D341Med (cell line): ENCODE data around the gene FOXD4L6.
"Not testable (repeated sequence)": the region's sequence is repeated elsewhere in the genome, so short reads cannot be mapped to it uniquely, and the experiment has no call there.

ENCODE experiments used
- DNase-seq: peaks from one replicate; pipeline ENCODE4 v3.0.0; 2012; ENCODE audit warnings: low spot score

Gene FOXD4L6

DNA sequence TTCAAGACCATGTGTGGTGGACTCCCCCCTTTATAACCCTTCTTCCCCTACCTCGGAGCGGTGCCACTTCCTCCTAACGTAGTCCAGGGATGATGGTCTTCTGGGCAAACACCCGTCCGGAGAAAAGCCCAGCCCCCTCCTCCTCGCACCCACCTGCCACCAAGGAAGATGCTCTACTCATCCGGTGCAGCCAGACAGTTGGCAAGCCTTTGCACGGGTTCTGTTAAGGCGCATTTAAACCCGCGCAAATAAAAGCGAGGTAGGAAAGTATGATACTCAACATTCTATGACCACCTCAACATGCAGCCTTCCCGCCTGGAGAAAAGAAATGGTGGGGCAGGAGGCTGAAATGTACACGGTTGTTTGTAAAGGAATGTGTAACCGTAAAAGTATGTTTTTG is at the start of gene FOXD4L6:
FOXD4L6 (minus strand) TSS at position 101 of the 400 bp plus-strand sequence. CDS start 298 bp downstream, outside the sequence.
- DNase-seq: not testable (repeated sequence)

DNA sequence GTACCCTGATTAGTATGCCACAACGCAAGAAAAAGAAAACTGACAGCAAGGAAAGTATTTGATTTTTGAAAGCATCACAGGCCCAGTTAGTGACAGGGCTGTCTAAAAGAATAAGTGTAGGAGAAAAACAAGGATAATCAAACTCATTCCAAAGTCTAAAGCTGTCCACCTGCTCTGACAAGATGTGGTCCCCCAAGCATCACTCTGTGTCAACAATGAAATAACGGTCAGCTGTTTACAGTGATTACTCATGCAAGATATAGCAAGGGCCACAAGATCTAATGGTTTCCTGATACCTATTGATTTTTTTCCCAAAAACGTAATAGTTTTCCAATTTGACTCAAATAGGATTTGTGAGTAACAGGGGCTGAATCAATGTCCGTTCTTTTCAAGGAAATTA is 46.5 kb upstream of the FOXD4L6 start:
- not testable (repeated sequence) for DNase-seq

DNA sequence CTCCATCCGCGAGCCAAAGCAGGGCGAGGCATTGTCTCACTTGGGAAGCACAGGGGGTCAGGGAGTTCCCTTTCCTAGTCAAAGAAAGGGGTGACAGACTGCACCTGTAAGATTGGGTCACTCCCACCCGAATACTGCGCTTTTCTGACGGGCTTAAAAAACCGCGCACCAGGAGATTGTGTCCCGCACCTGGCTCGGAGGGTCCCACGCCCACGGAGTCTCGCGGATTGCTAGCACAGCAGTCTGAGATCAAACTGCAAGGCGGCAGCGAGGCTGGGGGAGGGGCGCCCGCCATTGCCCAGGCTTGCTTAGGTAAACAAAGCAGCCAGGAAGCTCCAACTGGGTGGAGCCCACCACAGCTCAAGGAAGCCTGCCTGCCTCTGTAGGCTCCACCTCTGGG is 21.6 kb upstream of the FOXD4L6 start:
- DNase-seq: not testable (repeated sequence)

DNA sequence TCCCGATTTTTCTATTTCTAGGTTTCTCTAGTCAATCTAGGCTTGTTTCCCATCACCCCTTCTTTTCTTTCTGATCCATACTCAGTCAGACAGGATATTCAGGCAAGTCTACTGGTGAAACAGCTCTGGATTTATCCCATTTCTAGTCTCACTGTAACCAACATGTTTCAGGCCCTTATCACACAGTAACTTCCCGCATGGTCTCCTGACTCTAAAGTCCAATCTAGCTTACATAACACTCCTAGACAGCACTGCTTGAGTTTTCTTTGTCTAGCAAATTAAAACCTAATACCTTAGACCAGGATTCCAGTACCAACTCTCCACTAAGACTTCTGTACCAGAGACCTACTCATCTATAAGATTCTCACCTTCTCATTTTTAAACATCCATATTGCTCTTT is 13.4 kb upstream of the FOXD4L6 start:
- not testable (repeated sequence) for DNase-seq

DNA sequence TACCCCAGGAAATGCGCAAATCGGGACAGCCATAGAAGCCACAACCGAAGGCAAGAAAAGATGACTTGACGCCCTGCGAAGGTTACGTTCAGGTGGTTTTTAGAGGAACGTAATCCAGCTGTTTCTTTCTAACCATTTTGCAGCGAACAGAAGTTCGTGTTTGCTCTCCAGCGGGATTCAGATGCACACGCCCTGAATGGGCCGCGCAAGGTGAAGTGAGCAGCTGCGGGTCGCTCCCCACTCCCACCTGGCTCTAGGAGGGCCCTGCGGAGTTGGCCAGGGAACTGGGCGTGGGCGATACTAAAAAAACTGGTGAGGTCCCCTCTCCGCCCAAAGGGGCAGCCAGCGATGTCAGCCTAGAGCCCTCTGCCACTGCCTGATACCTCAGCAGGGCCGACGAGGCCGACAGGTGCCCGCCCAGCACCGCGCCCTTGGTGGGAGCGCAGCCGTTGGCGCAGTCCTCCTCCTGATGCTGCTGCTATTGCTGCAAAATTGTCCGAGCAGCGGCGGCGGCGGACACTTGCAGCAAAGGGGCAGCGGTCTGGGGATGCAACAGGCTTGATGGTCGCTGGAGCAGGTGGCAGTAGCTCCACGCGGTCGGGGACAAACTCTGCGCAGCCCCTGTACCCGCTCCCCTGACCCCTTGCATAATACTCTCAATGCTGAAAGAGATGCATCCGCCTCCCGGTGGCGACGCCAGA is 1.6 kb downstream of the FOXD4L6 start:
- DNase-seq: not testable (repeated sequence)

DNA sequence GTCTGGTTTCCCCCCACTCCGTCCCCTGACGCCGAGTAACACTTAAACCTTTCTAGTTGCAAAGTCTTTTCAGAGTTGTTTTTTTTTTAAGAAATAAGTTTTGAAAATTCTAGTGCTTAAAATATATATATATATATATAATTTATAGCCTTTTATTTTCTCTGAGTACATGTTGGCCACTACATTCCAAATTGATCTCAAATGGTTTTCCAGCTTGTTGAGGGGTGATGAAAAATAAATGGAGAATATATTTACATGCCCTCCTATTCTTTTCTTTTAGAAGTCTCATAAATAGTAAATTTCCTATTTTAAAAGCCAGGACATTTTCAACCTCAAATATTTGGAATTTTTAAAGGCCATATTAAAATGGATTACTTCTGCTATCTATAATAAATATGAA is 2.5 kb downstream of the FOXD4L6 start:
- not testable (repeated sequence) for DNase-seq

DNA sequence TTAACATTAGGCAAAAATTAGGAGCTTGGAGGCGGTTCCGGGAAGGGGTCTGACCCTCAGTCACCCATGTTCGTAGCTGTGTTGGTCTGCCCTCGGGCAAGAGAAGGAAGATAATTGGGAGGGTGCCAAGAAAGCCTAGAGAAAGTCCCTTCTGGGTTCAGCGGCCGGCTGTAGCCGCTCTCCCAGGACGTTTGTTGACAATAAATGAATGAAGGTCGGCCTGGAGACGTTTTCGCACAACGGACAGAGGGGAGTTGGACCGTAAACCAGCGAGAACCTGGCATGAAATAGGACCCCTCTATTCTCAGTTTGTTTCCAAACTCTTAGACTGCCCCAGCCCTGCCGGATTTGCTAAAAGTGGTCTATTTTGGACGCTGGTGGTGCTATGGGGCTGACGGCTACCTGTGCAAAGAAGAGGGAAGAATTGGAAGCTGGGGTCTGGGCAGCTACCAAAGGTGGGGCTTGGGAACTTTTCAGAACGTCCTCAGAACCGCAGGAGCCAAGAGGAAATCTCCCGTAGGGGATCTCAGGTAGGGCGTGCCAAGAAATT is 3.3 kb downstream of the FOXD4L6 start:
- not testable (repeated sequence) for DNase-seq

DNA sequence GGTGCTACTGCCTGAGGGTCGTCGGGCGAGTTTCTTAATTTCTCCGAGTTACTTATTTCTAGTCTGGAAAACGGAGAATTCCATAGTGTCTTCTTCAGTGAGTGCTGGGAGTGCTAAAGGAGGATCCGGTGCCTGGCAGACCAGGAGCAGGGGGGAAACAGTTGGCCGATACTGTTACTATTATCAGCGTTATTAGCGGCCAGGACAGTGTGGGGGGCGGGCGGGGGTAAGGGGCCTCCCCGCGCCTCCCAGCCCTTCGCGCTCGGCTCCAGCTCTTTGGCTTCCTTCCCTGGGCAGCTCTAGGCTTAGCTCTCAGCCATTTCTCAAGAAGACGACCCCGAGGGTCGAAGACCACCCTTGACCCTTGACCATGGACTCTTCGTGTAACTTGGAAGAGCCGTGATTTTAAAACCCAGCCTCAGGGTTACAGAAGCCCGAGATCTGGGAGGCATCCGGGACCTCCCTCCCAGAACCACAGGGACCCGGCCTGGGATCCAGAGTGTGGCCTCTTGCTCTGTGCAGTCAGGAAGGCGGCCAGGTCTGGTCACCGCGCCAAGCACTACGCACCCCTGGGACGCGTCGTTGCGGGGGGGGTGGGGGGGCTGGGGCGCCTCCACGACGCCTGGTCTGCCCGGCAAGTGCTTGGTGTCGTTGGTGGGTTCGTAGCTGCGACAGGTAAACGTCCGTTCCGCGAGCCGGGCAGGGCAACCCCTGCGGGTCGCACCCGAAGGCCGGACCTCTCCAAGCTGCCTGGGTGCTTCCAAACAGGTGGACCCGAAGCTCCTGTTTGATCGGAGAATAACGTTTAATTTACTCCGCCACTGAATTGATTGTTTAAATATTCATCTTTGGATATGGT is 4.0 kb downstream of the FOXD4L6 start:
- not testable (repeated sequence) for DNase-seq

DNA sequence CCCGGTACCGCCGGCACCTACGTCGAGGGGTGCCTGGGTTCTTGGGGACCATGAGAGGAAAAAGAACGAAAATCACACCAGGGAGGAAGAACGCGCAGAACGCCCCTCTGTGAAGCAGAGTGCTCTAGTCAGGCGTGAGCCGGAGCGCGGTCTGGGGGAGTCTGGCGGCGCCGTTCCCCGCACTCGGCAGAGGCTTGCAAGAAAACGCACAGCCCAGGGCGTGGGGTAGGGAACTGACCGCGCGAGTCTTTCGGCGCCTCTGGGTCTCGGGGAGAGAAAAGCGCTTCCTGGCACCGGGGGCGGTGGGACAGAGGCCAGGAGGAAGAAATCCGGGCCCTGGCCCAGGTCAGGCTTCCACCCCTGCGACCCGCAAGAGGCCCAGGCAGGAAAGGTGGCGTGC is 4.7 kb downstream of the FOXD4L6 start:
- not testable (repeated sequence) for DNase-seq

DNA sequence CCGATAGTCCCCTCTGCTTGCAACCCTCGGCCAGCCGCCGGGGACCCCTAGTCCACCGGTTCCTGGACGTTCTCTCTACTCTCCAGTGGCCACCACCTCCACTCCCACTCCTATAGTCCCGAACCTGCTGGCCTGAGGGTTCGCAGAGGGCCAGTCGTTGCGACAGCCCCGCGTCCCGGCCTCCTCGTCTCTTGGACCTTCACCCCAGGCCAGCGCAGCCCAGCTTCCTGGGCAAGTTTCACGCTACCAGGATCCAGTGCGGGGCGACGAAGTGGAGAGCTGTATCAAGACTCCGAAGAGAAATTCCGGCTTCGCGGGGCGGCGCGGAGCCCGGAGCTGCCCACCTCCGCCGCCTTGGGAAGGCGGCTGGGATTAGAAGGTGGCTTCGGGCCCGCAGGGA is 5.1 kb downstream of the FOXD4L6 start:
- not testable (repeated sequence) for DNase-seq

DNA sequence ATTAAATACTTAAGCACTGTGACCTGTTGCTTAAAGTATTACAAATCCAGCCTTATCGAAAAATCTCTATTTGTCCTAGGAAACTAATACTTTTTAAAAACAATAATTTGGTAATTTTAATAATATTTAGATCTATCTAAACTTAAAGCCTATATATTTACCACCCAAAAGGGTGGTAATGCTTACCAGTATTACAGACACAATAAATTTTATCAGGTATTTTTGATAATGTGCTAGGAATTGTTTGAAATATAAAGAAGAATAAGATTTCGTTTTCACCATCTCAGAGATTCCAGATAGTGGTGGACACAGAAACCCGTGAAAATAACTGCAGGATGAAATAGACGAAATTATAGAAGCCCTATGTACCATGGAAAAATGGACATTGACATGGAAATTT is 7.8 kb downstream of the FOXD4L6 start:
- DNase-seq: not testable (repeated sequence)

DNA sequence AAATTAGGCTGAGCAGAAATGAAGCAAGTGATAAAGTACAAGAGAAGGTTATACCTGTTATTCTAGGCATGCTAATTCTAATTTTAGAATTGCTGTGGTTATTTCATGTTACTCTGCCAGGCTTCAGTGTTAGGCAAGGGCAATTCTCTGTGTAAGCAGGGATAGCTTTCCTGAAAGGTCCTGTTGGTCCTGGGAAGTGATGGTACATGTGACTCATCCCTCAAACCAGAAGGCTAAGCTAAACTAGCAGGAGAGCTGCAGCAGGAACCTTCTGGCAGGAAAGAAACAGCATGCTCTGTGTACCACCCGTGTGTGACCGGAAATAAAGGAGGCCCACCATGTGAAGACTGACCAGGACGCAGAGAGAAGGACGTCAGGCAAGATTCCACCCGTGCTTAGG is 8.8 kb downstream of the FOXD4L6 start:
- DNase-seq: not testable (repeated sequence)

DNA sequence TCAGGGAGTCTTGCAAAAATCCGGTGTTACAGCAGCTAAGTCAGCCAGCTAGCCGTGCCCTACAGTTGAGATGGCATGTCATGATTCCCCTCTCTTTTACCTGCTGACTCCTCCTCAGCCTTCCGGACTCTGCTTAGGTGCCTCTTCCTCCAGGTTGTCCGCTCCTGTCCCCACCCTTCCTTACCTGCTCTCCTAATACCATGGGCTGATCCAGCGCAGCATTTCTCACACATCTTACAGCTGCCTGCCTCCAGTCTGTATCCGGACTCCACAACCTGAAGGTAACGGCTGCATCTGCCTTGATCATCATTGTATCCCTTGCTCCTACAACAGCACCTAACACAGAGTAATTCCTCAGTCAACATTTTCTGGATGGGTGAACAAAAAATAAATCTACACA is 9.2 kb downstream of the FOXD4L6 start:
- DNase-seq: not testable (repeated sequence)

DNA sequence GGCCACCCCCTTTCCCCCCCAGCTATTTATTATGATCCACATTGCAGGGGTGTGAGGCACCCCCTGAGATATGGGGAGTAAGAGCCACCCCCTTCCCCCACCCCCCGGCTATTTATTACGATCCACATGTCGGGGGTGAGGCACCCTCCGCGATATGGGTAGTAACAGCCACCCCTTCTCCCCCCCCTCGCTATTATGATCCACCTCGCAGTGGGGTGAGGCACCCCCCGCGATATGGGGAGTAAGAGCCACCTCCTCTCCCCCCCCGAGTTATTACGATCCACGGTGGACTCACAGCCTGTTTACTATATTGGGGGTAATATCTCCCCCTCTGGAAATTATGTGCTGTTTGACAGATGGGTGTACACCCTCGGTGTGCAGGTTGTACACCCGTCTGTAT is 15.1 kb downstream of the FOXD4L6 start:
- DNase-seq: not testable (repeated sequence)

DNA sequence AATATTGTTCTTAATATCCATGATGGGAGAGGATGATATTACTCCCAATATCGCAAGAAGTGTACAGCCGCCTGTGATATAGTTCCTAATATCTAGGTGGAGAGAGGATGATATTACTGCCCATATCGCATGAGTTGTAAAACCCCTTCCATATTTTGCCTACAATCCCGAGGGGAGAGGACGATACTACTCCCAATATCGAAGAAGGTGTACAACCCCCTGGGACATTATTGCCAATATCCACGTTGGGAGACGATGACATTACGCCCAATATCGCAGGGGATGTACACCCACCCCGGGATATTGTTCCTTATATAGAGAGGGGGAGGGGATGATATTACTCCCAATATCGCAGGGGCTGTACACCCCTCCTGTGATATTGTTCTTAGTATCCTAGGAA is 17.1 kb downstream of the FOXD4L6 start:
- not testable (repeated sequence) for DNase-seq

DNA sequence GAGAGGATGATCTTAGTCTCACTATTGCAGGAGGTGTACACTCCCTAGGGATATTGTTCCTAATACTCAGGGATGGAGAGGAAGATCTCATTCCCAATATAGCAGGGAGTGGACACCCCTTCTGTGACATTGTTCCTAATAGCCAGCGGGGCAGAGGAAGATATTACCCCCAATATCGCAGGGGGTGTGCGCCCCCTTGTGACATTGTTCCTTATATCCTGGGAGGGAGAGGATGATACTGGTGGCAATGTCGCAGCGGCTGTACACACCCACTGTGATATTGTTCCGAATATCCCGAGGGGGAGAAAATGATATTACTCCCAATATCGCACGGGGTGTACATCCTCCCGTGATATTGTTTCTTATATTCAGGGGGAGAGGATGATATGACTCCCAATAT is 17.6 kb downstream of the FOXD4L6 start:
- DNase-seq: not testable (repeated sequence)

DNA sequence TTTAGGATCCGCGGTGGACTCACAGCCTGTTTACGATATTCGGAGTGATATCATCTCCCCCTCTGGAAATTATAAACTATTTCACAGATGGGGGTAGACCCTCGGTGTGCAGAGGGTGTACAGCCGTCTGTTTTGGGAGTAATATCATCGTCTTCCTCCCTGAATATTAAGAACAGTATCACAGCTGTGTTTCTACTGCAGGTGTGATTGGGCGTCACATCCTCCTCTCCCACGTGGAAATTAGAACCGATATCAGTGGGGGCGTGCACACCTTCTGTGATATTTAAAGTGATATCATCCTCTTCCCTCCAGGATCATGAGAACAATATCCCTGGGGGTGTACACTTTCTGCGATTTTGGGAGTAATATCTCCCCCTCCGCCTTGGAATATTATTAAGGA is 19.2 kb downstream of the FOXD4L6 start:
- not testable (repeated sequence) for DNase-seq

DNA sequence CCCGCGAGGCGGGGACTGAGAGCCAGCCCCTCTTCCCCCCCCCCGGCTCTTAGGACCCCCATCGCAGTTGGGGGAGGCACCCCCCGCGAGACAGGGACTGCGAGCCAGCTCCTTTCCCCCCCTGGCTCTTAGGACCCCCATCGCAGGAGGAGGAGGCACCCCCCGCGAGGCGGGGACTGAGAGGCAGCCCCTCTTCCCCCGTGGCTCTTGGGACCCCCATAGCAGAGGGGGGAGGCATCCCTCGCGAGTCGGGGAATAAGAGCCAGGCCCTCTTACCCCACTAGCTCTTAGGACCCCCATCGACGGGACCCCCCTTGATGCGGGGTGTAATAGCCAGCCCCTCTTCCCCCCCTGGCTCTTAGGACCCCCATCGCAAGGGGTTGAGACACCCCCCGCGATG is 19.7 kb downstream of the FOXD4L6 start:
- not testable (repeated sequence) for DNase-seq

DNA sequence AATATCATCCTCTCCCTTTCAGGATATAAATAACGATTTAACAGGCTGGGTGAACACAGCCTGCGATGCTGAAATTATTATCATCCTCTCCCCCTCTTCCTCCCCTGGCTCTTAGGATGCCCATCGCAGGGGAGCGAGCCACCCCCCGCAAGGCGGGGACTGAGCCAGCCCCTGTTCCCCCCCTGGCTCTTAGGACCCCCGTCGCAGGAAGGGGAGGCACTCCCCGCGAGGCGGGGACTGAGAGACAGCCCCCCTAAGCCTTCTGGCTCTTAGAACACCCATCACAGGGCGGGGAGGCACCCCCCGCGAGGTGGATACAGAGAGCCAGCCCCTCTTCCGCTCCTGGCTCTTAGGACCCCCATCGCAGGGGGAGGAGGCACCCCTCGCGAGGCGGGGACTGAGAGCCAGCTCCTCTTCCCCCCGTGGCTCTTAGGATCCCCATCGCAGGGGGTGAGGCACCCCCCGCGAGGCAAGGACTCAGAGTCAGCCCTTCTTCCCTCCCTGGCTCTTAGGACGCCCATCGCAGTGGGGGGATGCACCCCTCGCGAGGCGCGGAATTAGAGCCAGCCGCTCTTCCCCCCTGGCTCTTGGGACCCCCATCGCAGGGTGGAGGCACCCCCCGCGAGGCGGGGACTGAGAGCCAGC is 21.9 kb downstream of the FOXD4L6 start:
- DNase-seq: not testable (repeated sequence)

DNA sequence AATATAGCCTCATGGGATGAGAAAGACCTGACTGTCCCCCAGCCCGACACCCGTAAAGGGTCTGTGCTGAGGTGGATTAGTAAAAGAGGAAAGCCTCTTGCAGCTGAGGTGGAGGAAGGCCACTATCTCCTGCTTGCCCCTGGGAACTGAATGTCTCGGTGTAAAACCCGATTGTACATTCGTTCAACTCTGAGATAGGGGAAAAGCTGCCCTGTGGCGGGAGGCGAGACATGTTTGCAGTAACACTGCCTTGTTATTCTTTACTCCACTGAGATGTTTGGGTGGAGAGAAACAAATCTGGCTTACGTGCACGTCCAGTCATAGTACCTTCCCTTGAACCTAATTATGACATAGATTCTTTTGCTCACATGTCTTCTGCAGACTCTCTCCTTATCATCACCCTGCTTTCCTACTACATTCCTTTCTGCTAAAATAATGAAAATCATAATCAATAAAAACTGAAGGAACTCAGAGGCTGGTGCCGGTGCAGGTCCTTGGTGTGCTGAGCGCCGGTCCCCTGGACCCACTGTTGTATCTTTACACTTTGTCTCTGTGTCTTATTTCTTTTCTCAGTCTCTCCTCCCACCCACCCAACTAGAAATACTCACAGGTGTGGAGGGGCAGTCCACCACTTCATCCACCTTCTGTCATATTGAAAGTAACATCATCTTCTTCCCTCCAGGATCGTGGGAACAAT is 22.8 kb downstream of the FOXD4L6 start:
- not testable (repeated sequence) for DNase-seq

DNA sequence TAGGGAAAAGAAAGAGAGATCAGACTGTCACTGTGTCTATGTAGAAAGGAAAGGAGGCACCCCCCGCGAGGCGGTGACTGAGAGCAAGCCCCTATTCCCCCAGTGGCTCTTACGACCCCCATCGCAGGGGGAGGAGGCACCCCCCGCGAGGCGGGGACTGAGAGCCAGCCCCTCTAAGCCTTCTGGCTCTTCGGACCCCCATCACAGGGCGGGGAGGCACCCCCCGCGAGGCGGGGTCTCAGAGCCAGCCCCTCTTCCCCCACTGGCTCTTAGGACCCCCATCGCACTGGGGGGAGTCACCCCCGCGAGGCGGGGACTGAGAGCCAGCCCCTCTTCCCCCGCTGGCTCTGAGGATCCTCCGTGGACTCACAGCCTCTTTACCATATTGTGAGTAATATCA is 23.9 kb downstream of the FOXD4L6 start:
- not testable (repeated sequence) for DNase-seq

DNA sequence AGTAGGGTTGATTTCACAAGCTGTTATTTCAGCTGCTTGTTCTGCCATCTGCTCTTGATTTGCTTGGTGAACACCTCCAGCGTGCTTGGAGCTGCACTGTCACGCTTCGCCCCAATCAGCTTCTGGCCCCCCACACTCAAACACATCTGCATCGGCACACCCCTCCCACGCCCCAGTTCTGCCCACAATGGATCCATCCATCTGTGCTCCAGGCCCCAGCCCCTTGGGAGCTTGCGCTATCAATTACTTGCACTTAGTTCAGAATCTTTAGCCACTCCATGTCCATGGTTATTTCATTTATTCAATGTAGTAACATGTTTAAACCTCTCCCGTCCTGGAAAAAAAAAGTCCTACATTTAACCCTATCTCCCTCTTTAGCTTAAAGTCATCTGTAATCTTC is 28.0 kb downstream of the FOXD4L6 start:
- DNase-seq: not testable (repeated sequence)
